ENCODE results near the gene RRP9.
"Not testable (repeated sequence)": the region's sequence is repeated elsewhere in the genome, so short reads cannot be mapped to it uniquely, and the experiment has no call there.

Gene RRP9

GRCh38 chr3:51942603-51943450 is 1.1 kb upstream of the RRP9 start:
- peak in 1 of 56 donors; percentile 9 for DNase-seq

GRCh38 chr3:51941463-51941797 is 274 bp downstream of the RRP9 start:
- no peak for DNase-seq

DNA sequence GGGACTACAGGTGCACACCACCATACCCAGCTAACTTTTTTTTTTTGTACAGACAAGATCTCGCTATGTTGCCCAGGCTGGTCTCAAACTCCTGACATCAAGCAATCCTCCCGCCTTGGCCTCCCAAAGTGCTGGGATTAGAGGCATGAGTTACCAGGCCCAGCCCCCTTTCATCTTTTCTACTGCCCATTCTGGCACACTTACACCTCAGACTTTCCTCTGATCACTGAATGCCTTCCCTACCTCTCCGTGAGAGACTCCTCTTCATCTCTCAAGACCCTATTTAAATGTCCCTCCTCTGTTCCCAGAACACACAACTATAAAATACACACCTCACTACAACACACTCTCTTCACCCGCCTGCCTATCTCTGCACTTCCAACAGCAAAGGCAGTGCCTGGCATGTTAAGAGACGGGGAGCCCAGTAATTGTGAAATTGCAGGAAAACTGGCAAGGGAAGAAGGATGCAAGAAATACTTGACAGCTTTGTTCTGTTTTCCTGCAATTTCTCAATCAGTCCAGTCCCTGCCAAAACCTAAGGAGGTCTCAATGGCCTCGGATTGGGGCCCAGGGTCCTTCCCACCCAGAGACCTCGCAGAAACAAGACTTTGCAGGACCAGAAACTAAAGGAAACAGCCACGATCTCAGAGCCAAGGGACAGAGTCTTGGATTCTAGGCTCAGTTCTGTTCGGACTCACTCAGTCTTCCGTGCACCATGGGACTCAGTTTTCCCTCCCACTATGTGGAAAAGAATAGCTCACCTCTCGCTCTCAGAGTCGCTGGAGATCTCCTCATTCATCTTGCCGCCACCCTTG is 849 bp downstream of the RRP9 start:
- no peak for DNase-seq

DNA sequence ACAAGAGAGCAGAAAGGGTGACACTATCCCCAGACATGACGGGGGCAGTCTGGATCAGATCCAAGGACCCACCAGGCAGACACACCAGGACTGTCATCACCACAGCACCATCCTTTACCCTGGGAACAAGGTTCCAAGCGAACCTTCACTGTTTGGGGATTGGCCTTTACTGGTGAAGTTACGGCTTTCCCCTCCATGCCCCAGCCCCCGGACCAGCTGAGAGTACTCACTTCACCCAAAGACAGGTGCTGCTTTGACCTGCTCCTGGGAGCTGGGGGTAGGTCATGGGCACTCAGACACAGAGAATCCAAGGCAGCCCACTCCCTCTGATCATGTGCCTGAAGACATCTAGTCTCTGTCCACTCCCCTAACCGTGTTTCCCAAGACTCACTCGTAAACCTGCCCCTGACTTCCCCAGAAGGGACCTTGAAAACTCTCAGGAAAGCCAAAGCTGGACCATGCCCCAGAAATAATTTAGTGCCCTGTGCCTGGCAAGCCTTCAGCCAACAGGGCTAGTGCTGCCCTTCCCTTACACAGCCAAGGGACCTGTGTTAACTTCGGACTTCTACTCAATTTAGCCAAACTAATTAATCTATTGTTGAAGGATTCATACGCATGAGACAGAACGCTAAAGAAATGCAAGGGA is 2.8 kb downstream of the RRP9 start:
- DNase-seq, result no peak

GRCh38 chr3:51937611-51938450 is 3.9 kb downstream of the RRP9 start:
- no peak for DNase-seq

GRCh38 chr3:51937014-51937413 is 4.7 kb downstream of the RRP9 start:
- DNase-seq, result no peak

- DNase-seq, result no peak
Measured at GRCh38 chr3:51935886-51936755, 5.6 kb downstream of the RRP9 start.

GRCh38 chr3:51934991-51935885 is 6.5 kb downstream of the RRP9 start:
- no peak for DNase-seq

DNA sequence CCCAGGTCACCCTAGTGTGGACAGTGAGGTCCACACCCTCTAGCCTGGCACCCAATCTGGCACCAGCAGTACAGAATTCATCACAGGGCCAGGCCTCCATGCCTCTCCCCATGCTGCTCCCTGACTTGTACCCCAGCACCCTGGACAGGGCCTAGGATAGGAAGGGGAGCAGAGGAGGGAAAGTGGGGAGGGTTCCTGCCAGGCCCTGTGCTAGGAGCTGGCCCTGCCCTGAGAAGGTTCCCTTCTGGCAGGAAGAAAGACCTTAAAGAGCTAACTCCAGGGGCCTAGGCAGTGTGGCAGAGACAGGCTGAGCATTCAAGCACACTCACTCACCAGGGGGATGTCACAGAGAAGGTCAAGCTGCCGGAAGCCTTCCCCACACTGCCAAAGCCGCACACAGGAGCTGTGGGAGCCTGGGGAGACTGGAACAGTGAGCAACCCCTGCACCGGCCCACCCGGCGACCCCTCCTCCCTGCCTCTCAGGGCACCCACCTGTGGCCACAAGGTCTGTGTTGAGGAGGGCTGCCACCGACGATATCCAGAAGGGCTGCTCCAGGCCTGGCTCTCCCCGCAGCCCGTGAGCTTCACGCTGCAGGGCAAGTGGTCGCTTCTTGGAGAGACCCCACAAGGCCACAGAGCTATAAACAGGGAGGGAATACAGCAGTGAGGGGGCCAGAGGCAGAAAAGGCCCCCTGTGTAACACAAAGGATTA is 7.4 kb downstream of the RRP9 start:
- DNase-seq, result no peak

- no peak for DNase-seq
Measured at GRCh38 chr3:51933471-51934138, 8.1 kb downstream of the RRP9 start.

DNA sequence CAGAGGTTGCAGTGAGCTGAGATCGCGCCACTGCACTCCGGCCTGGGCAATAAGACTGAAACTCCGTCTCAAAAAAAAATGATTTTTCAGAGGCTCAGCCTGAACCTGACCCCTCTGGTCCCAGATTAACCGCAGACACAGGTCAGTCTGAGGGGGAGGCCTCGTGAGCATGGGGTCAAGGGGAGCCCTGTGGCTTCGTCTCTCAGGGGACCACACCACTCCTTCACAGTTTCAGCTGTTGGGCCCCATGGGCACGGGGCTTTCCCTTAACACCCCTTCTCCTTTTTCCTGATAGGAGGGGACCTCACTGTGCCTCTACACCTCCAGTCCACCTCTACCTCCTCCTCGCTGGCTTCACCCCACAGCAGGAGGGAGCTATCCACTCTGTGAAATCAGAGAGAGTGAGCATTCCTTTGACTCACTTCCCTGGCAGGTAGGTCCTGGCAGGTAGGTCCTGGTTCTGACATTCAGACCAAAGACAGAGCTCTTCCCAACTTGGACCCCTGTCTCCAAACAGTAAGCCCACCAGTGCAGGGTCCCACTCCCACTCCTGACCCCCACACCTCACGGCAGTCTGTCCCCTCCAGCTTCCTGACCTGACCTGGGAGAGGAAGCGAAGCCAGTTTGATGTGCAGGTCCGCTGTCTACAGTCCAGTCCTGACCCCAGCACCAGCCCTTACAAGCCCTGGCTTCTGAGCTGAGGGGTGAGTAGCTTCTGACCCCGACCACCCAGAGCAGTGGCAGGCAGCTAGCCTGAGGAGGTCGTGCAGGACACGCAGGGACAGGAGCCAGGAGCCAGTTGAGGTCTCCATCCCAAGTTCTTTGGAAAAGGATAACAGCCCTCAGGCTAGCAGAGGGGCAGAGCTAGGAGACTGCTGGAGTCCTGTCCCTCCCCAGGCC is 9.0 kb downstream of the RRP9 start:
- no peak for DNase-seq

DNA sequence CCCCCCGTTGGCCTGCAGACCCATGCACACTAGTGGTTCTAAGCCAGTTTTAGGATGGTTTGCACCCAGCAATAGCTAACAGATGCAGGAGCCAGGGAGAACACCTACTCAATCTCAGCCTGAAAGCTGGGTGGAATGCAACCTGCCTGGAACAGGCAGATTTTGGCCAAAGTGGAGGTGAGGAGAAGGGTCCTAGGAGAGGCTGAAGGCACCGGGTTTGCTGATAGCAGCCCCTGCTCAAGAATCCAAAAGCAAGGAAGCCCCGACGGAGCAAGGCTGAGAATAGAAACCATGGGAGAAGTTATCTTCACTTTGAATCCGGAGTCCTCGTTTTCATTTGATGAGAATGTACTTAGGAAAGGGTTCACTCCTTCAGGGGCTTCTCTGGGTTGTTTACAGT is 9.9 kb downstream of the RRP9 start:
- no peak for DNase-seq

DNA sequence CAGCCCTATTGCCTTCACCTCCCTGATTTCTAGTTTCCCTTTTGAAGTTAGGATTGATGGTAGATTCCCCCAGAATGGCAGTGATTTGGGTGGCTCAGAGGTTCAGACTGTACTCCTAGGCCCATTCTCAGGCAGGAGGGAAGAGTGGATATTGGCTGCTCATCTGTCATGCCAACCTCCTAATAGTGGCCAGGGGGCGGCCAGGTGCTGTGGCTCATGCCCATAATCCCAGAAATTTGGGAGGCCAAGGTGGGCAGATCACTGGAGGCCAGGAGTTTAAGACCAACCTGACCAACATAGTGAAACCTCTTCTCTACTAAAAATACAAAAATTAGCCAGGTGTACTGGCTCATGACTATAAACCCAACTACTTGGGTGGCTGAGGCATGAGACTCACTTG is 11.3 kb downstream of the RRP9 start:
- DNase-seq, result no peak

DNA sequence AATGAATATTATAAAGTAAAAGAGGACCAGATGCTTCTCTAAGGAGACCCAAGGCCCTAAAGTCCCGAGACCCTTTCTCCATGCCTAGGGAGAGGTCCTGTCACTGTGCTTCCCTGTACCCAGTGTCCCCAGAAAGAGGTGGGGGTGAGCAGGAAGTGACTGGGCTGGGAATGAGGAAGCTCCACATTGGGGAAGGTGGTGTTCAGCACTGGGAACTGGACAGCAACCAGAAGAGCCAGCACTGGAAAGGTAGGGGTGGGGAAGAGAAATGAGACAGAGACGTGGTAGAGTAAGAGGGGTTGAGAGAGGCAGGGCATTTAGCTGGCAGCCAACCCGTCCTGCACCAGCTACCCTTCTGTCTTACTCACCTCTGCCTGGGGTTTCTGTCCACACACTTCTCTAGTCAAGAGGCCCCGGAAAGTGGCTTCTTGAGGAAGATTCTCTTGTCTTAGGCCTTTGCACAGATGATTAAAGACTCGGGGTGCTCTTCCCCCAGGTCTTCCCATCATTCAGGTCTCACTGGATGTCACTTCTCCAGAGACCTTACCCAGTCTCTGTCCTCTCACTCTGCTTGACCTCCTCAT is 12.2 kb downstream of the RRP9 start:
- no peak for DNase-seq

DNA sequence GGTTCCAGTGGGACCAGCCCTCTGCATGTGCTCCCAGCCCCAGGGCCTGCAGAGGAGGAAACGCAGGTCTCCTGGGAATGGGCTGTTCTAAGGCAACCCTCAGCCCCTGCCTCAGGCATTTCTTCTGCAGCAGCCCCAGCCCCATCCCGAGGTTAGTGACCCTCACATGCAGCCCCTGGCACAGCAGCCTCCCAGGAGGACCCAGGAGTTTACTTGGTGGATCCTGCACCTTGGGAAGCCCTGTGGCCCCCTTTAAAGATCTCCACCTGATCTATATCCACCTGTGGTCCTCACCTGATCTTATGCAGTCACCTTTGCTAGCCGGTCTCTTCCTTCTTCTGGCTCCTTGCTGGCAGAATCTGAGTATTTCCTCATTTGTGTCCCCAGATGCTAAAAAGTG is 12.7 kb downstream of the RRP9 start:
- DNase-seq, result not testable (repeated sequence)

GRCh38 chr3:51928438-51928837 is 13.3 kb downstream of the RRP9 start:
- DNase-seq, result no peak
